NCI-H2196 (cell line): ENCODE data around the gene RPS6KC1.
"Not testable (repeated sequence)": the region's sequence is repeated elsewhere in the genome, so short reads cannot be mapped to it uniquely, and the experiment has no call there.

ENCODE experiments used
- DNase-seq: peaks from one replicate; lab custom pipeline; 2025; ENCODE audit not compliant: unreplicated experiment; lab: John Stamatoyannopoulos, UW

RPS6KC1 gene

DNA sequence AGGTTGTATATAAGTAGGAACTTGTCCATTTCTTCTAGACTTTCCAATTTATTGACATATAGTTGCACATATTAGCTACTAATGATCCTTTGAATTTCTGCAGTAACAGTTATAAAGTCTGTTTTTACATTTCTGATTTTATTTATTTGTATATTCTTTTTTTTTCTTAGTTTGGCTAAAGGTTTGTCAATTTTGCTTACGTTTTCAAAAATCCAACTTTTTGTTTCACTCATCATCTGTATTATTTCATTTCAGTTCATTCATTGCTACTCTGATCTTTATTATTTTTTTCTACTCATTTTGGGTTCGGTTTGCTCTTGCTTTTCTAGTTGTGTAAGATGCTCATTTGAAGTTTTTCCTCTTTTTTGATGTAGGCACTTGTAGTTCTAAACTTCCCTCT lies 97.9 kb downstream of the RPS6KC1 start:
- no peak for DNase-seq

DNA sequence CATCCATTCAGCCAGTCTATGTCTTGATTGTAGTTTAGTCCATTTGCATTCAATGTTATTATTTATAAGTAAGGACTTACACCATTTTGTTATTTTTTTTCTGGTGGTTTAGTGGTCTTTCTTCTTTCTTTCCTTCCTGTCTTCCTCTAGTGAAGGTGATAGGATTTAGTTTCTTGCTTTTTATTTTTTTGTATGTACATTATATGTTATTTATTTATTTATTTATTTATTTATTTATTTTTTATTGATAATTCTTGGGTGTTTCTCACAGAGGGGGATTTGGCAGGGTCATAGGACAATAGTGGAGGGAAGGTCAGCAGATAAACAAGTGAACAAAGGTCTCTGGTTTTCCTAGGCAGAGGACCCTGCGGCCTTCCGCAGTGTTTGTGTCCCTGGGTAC lies 99.0 kb downstream of the RPS6KC1 start:
- DNase-seq: not testable (repeated sequence)

DNA sequence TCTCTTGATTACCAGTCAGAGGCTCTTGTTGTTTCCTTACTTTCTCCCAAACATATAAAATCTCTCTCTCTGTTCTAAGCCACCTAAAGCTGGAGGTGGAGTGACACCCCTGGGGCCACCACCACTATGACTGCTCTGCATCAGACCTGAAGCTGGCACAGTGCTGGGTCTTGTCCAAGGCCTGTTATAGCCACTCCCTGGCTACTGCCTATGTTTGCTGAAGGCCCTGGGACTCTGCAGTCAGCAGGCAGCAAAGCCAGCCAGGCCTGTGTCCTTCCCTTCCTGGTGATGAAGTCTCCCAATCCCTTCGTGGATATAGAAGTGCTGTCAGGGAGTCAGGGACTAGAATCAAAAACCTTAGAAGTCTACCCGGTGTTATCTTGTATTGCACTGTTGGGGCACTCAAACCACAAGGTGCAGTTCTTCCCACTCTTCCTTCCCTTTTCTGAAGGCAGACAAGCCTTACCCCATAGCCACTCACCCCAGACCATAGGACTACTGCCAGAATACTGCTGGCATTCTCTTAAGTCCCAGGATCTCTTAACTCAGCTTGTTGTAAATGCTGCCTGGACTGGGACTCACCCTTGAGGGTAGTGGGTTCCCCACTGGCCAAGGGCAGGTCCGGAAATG lies 103.1 kb downstream of the RPS6KC1 start:
- no peak for DNase-seq

DNA sequence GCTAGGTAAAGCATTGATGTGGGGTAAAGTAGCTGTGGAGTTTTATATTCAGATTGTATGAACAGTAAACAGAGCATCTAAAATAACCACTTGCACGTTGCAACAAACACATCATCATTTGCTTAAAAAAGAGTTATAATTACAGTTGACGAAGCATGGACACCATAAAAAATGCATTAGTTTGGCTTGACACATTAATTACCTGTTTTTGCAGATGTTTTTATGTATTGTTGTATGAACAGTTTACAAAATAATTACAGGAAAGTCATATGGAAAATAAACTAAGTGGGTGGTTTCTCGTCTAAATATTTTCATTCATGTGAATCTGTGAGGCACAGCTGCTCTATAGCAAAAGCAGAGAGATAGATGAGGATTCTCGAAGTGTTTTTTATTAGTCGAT lies 108.3 kb downstream of the RPS6KC1 start:
- DNase-seq: no peak

DNA sequence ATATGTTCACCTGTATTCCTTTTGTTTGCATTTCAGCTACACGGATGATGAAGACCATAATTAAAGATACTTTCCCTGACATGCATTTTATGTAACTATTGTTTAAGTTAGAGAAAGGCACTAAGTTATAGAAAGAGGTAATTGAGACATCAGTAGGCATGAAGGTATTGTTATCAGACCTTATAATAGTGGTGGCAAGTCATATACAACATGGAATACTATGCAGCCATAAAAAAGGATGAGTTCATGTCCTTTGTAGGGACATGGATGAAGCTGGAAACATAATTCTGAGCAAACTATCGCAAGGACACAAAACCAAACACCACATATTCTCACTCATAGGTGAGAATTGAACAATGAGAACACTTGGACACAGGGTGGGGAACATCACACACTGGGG lies 109.4 kb downstream of the RPS6KC1 start:
- DNase-seq: not testable (repeated sequence)

DNA sequence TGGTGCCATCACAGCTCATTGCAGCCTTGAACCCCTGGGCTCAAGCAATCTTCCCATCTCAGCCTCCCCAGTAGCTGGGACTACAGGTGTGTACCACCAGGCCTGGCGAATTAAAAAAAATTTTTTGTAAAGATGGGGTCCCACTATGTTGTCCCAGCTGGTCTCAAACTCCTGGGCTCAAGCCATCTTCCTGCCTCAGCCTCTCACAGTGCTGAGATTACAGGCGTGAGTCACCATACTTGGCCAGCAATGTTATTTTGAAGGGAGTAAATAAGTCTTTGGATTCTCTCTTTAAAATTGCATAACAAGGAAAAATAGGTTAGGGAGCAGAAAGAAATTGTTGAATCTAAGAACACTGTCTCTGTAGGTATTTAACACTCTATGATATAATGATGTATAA lies 111.3 kb downstream of the RPS6KC1 start:
- no peak for DNase-seq

DNA sequence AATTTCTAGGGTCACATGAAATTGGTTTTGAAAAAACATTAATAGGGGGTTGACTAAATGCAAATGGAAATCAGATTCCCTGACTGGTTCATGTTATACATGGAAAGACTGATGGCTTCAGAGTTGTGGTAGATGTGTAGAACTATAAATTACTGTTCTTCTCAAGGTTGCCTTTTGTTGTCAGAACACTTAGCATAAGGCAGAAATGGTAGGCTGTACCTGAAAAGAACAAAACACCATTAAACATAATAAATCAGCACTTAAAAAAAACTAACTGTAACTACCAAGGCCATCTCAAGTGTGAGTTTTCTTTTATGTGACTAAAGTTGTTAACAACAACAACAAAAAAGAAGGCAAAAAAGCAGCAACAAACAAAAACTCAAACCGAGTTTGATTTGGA lies 111.8 kb downstream of the RPS6KC1 start:
- DNase-seq: no peak

DNA sequence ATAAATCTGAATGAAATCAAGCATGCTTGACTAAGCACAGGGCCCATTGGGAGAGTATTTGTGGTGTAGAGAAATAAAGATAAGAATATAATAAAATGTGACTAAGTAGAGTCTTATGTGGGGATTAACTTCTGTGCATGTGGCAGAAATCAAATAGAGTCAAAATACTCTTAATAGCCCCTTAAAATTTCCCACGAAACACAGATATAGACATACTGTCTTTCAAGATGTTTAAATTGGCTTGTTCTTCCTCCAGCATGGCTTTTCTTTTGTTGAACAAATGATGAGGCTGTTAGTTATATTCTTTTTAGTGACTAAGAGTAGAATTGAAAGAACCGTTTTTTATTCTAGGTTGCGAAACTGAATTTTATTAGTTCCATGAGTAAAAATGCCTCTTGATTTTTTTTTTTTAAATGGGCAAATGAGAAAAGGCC lies 112.3 kb downstream of the RPS6KC1 start:
- DNase-seq: no peak

DNA sequence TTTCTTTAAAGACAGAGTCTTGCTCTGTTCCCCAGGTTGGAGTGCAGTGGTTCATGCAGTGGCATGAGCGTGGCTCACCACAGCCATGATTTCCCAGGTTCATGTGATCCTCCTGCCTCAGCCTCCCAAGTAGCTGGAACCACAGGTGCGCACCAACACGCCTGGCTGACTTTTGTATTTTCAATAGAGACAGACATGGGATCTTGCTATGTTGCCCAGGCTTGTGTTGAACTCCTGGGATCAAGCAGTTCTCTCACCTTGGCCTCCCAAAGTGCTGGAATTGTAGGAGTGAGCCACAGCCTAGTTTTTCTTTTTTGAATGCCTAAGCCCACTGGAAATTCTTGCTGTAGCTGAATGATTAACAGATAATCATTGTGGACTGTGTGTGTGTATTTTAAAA lies 113.5 kb downstream of the RPS6KC1 start:
- DNase-seq: no peak

DNA sequence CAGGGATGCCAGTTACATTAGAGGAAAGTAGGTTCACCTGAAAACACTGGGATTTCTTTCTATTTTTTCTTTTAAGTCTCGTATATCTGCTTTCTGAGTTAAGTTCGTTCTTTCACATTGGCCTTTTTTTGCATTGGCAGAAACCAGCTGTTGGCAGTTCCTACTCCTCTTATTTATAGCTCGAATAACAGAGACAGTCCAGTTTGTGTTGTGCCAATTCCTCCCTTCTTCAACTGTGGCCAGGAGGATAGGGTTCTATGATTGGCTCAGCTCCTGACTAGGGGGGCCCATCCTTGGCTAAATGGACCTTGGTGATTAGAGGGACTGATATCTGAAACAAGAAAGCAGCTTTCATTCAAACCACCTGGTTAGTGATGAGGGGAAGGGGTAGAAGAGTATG lies 115.8 kb downstream of the RPS6KC1 start:
- DNase-seq: no peak

DNA sequence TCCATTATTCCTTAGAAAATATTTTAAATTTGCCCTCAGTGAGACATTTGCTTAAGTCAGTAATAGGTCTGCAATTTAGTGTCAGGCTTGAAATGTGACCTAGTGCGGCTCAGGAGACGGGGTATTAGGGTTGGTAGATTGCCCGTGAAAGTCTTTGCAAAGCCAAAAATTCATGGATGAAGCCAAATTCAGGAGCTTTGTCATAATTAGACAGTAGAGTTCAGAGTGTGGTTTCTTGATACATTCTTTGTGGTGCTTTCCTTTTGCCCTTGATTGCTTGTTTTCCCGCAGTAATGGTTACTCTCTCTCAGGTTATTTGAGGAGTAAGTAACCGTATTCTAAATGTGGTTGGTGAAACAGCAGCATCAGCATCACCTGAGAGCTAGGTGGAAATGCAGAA lies 120.7 kb downstream of the RPS6KC1 start:
- no peak for DNase-seq

DNA sequence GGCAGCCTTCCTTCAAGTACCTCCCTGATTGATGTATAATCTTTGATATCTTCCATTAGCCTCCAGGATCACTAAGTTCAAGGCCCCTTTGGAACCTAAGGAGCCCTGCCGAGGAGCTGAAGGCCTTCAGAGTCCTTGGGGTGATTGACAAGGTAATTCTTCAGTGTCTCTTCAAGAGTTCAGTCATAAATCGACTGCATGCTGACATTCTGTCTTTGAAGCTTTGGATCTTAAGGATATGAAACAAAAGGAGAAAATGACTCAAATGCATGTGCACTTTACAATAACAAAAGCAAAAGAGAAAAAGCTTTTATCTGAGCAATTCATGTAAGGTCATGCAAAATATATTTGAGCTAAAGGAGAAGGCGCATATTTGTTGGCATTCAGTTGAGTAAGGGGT lies 125.3 kb downstream of the RPS6KC1 start:
- DNase-seq: no peak

DNA sequence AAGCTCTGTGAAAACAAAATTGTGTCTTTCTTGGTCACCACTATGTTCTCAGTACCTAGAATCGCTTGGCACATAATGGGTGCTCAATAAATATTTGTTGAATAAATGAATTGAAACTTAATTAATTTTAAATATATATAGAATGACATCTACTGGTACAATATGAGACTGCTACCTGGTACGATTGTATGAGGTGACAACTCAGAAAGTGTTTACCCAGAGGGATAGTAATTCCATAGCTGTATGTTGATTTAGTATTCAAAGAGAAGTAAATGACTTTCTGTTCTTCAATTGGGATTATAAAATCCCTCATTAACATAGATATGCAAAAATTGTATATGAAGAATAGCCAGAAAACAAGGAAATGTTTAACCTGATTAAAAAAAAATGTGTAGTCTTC lies 128.7 kb downstream of the RPS6KC1 start:
- no peak for DNase-seq

DNA sequence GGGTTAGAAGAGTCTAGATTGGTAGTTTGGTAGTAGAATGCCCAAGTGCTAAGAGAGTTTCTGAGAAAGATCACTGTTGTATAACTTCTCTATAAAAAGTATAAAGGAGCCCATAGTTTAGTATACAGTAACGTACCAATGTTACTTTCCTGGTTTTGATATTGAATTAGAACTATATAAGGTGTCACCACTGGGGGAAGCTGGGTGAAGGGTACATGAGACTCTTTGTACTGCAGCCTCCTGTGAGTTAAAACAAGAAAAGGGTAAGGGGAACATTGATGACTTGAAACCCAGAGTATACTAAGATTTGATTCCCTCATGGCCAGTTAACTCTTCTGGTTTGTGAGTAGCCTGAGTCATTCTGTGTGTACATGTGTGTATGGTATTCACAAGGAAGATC lies 129.8 kb downstream of the RPS6KC1 start:
- no peak for DNase-seq

DNA sequence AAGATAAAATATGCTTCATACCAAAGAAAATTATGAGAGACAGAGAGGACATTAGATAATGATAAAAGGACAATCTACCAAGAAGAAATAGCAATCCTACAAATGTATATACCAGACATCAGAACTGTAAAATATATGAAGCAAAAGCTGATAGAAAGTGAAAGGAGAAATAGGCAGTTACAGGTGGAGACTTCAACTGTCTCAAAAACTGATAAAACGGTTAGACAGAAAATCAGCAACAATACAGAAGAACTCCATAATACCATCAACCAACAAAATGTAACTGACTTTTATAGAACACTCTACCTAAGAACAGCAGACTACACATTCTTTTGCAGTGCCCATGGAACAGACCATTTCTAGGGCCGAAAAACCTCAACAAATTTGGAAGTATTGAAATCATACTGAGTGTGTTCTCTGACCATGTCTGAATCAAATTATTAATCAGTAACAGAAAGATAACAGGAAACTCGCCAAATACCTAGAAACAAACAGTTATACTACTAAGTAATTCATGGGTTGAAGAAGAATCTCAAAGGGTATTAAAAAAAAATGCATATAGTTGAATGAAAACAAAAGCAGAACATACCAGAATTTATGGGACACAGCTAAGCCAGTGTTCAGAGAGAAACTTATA lies 132.1 kb downstream of the RPS6KC1 start:
- no peak for DNase-seq

DNA sequence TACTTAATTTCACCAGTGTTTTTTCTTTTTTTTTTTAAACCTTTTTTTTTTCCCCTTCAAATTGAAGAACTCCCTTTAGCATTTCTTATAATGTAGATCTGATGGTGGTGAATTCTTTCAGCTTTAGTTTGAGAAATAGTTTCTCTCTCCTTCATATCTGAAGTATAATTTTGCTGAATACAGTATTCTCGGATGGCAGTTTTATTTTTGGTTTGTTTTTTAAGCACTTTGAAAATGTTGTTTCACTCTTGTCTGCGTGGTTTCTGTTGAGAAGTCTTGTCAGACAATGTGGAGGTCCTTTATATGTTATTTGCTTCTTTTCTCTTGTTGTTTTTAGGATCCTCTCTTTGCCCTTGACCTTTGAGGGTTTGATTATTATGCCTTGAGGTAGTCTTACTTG lies 135.1 kb downstream of the RPS6KC1 start:
- no peak for DNase-seq

DNA sequence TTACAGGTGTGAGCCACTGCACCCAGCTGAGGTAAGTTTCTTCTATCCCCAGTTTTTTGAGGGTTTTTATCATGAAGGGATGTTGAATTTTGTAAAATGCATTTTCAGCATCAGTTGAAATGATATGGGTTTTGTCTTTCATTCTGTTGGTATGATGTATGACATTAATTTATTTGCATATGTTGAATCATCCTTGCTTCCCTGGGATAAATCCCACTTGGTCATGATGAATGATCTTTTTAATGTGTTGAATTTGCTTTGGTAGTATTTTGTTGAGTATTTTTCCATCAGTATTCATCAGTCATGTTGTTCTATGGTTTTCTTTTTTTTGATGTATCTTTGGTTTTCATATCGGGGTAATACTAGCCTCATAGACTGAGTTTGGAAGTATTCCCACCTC lies 141.0 kb downstream of the RPS6KC1 start:
- no peak for DNase-seq

DNA sequence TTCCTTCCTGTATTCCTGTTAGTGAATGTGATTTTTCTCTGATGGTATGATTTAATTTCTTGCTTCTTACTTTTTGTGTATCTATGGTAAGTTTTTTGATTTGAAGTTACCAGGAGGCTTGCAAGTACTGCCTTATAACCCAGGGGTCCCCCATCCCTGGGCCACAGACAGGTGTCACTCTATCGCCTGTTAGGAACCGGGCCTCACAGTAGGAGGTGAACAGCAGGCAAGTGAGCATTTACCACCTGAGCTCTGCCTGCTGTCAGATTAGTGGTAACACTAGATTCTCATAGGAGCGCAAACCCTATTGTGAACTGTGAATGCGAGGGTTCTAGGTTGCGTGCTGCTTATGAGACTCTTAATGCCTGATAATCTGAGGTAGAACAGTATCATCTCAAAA lies 143.3 kb downstream of the RPS6KC1 start:
- DNase-seq: no peak

DNA sequence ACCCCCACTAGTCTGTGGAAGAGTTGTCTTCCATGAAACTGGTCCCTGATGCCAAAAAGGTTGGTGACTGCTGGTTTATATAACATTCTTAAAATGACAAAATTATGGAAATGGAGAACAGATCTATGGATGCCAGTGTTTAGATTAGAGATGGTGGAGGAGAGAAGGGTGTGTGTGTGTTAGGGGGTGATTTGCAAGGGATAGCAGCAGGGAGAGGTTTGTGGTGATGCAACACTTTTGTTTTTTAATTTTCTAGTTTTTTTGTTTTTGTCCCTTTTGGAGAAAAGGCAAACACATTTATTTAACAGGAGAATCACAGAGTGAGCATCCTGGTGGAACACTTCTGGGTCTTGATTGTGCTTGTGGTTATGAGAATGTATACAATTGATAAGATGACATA lies 143.8 kb downstream of the RPS6KC1 start:
- no peak for DNase-seq

DNA sequence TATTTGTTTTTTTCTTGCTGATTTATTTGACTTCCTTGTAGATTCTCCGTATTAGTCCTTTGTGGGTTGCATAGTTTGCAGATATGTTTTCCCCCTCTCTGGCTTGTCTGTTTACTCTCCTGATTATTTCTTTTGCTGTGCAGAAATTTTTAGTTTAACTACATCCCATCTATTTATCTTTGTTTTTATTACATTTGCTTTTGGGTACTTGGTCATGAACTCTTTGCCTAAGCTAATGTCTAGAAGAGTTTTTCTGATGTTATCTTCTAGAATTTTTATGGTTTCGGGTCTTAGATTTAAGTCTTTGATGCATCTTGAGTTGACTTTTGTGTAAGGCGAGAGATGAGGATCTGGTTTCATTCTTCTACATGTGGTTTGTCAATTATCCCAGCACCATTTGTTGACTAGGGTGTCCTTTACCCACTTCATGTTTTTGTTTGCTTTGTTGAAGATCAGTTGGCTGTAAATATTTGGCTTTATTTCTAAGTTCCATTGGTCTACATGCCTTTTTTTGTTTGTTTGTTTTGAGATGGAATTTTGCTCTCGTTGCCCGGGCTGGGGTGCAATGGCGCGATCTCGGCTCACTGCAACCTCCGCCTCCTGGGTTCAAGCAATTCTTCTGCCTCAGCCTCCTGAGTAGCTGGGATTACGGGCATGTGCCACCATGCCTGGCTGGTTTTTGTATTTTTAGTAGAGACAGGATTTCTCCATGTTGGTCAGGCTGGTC lies 145.4 kb downstream of the RPS6KC1 start:
- peak; percentile 14 for DNase-seq

DNA sequence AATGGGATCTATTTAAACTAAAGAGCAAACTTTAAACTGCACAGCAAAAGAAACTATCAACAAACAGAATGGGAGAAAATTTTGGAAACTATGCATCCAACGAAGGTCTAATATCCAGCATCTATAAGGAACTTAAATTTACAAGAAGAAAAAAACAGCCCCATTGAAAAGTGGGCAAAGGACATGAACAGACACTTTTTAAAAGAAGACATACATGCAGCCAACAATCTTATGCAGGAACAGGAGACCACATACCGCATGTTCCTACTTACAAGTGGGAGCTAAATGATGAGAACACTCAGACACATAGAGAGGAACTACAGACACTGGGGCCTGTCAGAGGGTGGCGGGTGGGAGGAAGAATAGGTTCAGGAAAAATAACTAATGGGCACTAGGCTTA lies 149.6 kb downstream of the RPS6KC1 start:
- no peak for DNase-seq

DNA sequence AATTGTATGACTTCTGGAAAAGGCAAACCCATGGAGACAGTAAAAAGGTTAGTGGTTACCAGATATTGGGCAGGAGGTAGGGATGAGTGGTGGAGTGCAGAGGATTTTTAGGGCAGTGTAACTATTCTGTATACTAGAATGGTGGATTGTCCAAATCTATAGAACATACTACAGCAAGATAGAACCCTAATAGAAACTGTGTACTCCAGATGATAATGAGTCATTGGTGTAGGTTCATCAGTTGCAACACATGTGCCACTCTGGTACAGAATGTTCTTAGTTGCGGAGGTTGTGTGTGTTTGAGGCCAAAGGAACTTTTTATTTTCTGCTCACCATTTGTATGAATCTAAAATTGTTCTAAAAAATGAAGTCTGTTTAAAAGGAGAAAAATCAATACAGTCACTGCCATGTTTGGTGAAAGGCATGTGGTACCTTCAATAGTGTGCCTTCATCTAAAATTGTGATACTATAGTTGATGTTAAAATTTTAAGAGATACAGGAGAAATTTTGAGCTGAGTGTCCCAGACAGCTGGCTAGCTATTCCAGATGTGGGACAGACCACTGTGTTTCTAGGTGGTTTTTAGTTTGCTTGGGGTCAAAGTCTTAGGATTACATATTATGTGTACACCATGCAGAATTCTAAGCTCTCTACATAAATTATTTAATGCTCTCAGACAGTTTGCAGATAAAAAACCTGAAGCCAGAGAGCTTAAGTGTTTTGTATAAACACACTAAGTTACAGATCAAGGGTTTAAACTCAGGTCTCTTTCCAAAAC lies 150.5 kb downstream of the RPS6KC1 start:
- DNase-seq: no peak
